Upper lobe of right lung (tissue), 1 donor: ENCODE data around the gene DMKN. TPM values are rescaled to one million over a fixed set of nuclear protein-coding genes. Genes with fewer than 3 reads are reported as not detected.
A peak's percentile ranks its signal among the peaks of the same experiment; 100 is the strongest.

Source experiments
- ATAC-seq: fragments of 200-7000 bp; cut with Tn5 transposase; one replicate; pipeline ENCODE4 v1.9.1; 2020; ENCODE audit warnings: mild to moderate bottlenecking, moderate library complexity
- DNase-seq: peaks from one replicate; pipeline ENCODE4 v3.0.0-alpha.2; 2020
- H3K27ac ChIP-seq: fragments of 200-600 bp; one replicate; pipeline ENCODE4 v1.8.0; 2022
- H3K27me3 ChIP-seq: fragments of 200-600 bp; one replicate; pipeline ENCODE4 v1.8.0; 2022; ENCODE audit warnings: mild to moderate bottlenecking
- H3K36me3 ChIP-seq: fragments of 200-600 bp; one replicate; pipeline ENCODE4 v1.8.0; 2022
- H3K4me1 ChIP-seq: fragments of 200-600 bp; one replicate; pipeline ENCODE4 v1.8.0; 2022
- H3K4me3 ChIP-seq: fragments of 200-600 bp; one replicate; pipeline ENCODE4 v1.8.0; 2022; ENCODE audit warnings: mild to moderate bottlenecking
- H3K9me3 ChIP-seq: fragments of 200-600 bp; one replicate; pipeline ENCODE4 v1.8.0; 2022
- CTCF ChIP-seq: fragments of 200-600 bp; IDR thresholded peaks from one replicate; pipeline ENCODE4 v1.8.0; 2022; ENCODE audit warnings: antibody characterized with exemption
- intact Hi-C: fragments of 100-400 bp; cut with DNase I; formaldehyde crosslinking; loops from one replicate; pipeline ENCODE4 v1.11.0; 2022
- total RNA-seq: library from RNA; stranded (reverse); fragmentation: NEBNext Ultra II Directional; extraction: Animal tissue kit (Norgen Biotek cat#: 25700); gene quantifications from one replicate; pipeline ENCODE4 v1.2.1, GENCODE V29; 2021
- donor health status: DM: no; HTN: yes; CAD: no; lungs with severe emphysema.

The DMKN gene
- total RNA-seq, 1 donor from 2014 or later, result 79.8 TPM

- Histone ChIP-seq H3K4me3 (no peak overlapping the region), H3K36me3 (no peaks in the 10 kb centered on the region), H3K27me3 (no peaks in the 10 kb centered on the region), H3K27ac (no peak overlapping the region), H3K9me3 (no peaks in the 10 kb centered on the region), H3K4me1 (peaks cover 40% of the 10 kb centered on the region)
- TF ChIP-seq CTCF, result no peak
- ATAC-seq (no peak), DNase-seq (no peak)
- intact Hi-C loops, result loop anchor here (10.0 kb wide), 1 partner anchor 106 kb away; the partner anchor contains the start of gene FFAR3
These were observed 52.8 kb downstream of the DMKN start for GRCh38 chr19:35460608-35461007.

DNA sequence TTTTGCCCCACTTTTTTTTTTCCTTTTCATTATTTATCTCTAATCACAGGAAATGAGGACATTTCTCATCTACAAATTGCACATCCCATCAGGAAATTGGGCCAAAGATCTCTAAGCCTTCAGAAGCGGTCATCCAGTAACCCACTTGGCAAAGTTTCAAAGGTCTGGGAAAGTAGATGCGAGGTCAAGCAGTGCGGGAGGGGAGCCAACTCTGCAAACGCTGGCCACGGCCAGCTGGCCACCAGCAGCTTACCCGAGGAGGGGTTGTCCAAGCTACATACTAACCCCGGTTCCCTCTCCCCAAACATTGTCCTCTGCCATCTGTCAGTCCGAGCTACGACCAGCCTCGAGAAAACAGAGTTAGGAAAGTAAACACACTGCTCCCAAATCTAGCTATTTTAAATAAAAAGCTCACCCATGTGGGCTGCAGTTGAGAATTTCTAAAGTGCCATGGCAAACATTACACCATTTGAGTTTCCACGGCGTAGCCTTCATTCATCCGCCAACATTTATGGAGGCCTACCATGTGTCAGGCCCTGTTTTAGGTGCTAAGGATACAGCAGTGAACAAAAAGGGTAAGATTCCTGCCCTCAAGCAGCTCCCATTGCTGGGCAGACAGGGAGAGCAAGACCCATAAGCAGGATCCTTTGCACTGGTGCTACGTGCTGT is 53.9 kb downstream of the DMKN start:
- H3K9me3 ChIP-seq, result no peaks in the 10 kb centered on the region
- TF ChIP-seq CTCF, result no peak
- DNase-seq, result peak; percentile 72
- peak; percentile 49 for ATAC-seq
- no peaks in the 10 kb centered on the region for H3K27me3 ChIP-seq
- intact Hi-C loops, result loop anchor here (10.0 kb wide), 1 partner anchor 105 kb away; the partner anchor contains the start of gene FFAR3
- H3K36me3 ChIP-seq, result no peaks in the 10 kb centered on the region
- peak overlapping the region; percentile 7 for H3K27ac ChIP-seq
- peaks cover 40% of the 10 kb centered on the region for H3K4me1 ChIP-seq
- no peak overlapping the region for H3K4me3 ChIP-seq

GRCh38 chr19:35458731-35459391 is 54.6 kb downstream of the DMKN start:
- DNase-seq, result no peak
- H3K27me3 ChIP-seq, result no peaks in the 10 kb centered on the region
- no peaks in the 10 kb centered on the region for H3K9me3 ChIP-seq

DNA sequence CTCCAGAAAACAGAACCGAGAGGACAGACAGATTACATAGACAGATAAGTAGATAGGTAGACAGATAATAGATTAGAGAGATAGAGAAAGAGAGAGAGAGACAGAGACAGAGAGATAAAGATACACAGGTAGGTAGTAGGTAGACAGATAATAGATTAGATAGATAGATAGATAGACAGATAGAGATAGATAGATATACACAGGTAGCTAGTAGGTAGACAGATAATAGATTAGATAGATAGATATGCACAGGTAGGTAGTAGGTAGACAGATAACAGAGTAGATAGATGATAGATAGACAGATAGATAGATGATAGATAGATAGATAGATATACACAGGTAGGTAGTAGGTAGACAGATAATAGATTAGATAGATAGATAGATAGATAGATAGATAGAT is 55.3 kb downstream of the DMKN start:
- Histone ChIP-seq H3K4me1 (peaks cover 38% of the 10 kb centered on the region), H3K36me3 (no peaks in the 10 kb centered on the region), H3K27ac (no peak overlapping the region), H3K4me3 (no peak overlapping the region), H3K27me3 (no peaks in the 10 kb centered on the region), H3K9me3 (no peaks in the 10 kb centered on the region)
- TF ChIP-seq CTCF, result no peak
- DNase-seq, result no peak
- intact Hi-C loops, result no loop called here
- ATAC-seq, result no peak

More at GRCh38 chr19:35458731-35459391, 54.6 kb downstream of the DMKN start:
- H3K36me3 ChIP-seq, result no peaks in the 10 kb centered on the region
- no peak overlapping the region for H3K4me3 ChIP-seq
- intact Hi-C loops, result no loop called here
- no peak for TF ChIP-seq CTCF
- H3K4me1 ChIP-seq, result peaks cover 40% of the 10 kb centered on the region
- ATAC-seq, result peak; percentile 60
- H3K27ac ChIP-seq, result no peak overlapping the region

DNA sequence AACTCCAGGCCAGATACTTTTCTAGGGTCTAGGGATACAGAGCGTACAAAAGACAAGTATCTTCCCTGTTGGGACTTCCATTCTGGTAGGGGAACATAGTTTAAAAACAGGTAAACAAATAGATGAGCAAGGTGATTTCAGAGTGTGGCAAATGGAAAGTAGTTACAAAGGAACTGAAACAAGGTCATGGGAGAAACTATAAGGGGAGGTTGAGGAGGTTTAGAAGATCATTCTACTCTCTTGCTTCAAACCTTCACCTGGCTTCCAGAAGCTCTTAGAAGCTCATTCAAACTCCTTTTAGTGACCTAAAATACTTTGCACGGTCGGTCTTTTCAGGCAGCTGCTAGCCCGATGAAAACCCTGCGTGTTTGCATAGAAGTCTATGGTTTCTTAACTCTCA is 56.3 kb downstream of the DMKN start:
- DNase-seq, result no peak
- no peak overlapping the region for H3K27ac ChIP-seq
- H3K27me3 ChIP-seq, result no peaks in the 10 kb centered on the region
- intact Hi-C loops, result no loop called here
- H3K4me1 ChIP-seq, result peaks cover 28% of the 10 kb centered on the region
- TF ChIP-seq CTCF, result no peak
- ATAC-seq, result no peak
- H3K9me3 ChIP-seq, result no peaks in the 10 kb centered on the region
- no peaks in the 10 kb centered on the region for H3K36me3 ChIP-seq
- no peak overlapping the region for H3K4me3 ChIP-seq
